ENCODE data around the gene CHST6.
A peak's percentile ranks its signal among the peaks of the same experiment; 100 is the strongest.

CHST6 gene

DNA sequence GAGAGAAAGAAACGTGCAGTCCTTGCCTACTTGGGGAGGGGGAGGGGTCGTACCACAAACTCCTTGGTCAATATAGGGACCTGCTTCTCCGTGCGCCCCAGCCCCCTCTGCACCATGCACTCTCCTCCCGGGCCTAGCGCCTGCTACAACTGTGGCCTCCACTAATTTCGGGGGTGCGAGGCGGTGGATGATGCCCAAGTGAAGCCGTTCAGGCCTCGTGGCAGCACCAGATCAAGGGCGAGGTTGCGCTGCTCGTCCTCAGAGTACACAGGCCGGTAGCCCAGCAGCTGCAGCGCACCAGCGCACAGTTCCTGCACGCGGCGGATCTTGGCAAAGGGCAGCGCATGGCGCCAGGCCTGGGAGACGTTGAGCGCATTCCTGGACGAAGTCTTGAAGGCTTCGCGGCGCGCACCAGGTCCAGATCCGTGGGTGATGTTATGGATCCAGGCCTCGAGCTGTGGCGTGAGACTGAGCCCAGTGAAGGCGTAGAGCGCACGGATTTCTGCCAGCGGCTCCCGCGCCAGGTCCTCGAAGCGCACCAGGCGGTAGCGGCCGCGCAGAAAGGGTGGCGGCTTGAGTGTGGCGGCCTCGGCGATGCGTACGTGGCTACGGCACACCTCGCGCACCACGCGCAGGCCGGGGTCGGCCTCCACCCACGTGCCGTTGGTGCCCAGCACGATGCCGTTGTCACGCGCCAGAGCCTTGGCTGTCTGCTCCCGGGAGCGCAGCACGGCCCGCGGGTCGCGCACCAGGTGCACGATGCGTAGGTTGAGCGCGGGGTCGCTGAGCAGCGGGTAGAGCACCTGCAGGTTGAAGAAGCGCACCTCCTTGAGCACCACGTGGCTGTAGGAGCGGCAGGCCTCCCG lies 16.5 kb downstream of the CHST6 start:
- peaks cover 2% of the 10 kb centered on the region for H3K79me1 ChIP-seq (ENCODE audit: low read depth, low read length)
- H3K4me1 ChIP-seq (ENCODE audit: control insufficient read depth in 2 of 2, insufficient read depth in 1 of 2, low read depth in 1 of 2, low read length in 2 of 2), result no peaks in the 10 kb centered on the region
- peak overlapping the region; percentile 3 for H3K9ac ChIP-seq (ENCODE audit: low read depth, low read length, poor library complexity)
- H3K9me3 ChIP-seq (replicated peaks in 1 of 2; ENCODE audit: control insufficient read depth in 2 of 2, insufficient read depth in 1 of 2, low read depth in 1 of 2, low read length in 2 of 2), result no peaks in the 10 kb centered on the region
- no peaks in the 10 kb centered on the region for H3K27me3 ChIP-seq (ENCODE audit: control insufficient read depth in 3 of 3, insufficient read depth in 3 of 3, low read depth in 1 of 3, low read length in 3 of 3)
- no peak for DNase-seq (ENCODE audit: low spot score)
- H2AK5ac ChIP-seq (ENCODE audit: low read depth, low read length), result no peak overlapping the region
- H3K4me2 ChIP-seq (ENCODE audit: insufficient read depth, low read length, poor library complexity, severe bottlenecking), result no peak overlapping the region
- no peak overlapping the region for H2BK12ac ChIP-seq (ENCODE audit: low read length)
- H2BK120ac ChIP-seq (ENCODE audit: low read depth, low read length), result no peak overlapping the region
- no peak overlapping the region for H4K8ac ChIP-seq (ENCODE audit: low read depth, low read length)
- H3K36me3 ChIP-seq (replicated peaks in 1 of 2; ENCODE audit: control insufficient read depth in 2 of 2, insufficient read depth in 2 of 2, low read length in 2 of 2), result peaks cover 0 to 7% of the 10 kb centered on the region in 2 donors
- H2AFZ ChIP-seq (ENCODE audit: low read length), result no peak overlapping the region
- no peak overlapping the region for H3K27ac ChIP-seq (replicated peaks; ENCODE audit: low read length)
- no peak overlapping the region for H2BK5ac ChIP-seq (ENCODE audit: low read length)
- H3K4me3 ChIP-seq (ENCODE audit: low read length in 2 of 2), result no peak overlapping the region
- H3K4ac ChIP-seq (ENCODE audit: low read length), result no peak overlapping the region
- H2BK15ac ChIP-seq (ENCODE audit: low read length), result no peak overlapping the region
- H3K18ac ChIP-seq (ENCODE audit: low read length), result no peak overlapping the region
- no peak overlapping the region for H3K14ac ChIP-seq (ENCODE audit: low read length)
- H4K91ac ChIP-seq (ENCODE audit: low read depth, low read length, poor library complexity), result no peak overlapping the region
- whole genome bisulfite sequencing, 2 donors (ENCODE audit: extremely low coverage in 2 of 2, insufficient read length in 2 of 2, insufficient replicate concordance in 1 of 2), result no CpG with 5 or more reads among the region's 80 CpGs
- H3K23ac ChIP-seq (ENCODE audit: low read depth, low read length, poor library complexity), result peak overlapping the region; percentile 53

DNA sequence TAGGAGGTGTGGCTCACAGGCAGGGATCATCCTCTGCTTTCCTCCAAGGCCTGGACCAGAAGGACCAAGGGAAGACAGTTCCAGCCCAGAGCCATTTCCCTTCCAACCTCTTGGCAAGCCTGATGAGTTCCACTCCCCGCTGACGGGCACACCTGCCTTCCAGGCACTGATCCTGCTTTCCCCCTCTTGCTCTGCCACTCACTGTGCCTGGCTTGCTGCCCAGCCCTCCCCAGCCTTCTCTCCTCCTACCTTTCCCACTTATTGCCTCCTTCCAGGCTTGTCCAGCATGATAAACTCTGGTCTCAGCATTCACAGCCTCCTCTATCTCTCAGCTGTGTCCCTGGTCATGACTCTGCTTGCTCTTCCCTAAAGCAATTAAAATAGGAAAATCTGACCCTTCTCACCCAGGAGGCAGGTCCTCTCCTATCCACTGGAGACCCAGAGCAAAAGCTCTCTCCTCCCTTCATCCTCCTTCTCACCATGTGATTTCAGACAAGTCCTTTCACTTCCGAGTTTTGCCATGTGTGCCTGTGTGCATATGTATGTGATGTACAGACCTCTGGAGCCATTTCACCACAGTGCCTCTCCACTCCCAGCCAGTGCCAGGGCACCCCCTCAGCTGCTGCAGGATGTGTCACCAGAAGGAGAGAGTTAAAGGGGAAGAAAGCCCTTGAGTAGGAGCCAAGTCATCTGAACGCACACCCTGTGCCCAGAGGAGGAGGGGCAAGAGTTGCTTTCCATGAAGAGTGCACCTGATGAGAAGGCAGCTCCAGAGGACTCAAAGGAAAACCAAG lies 17.4 kb downstream of the CHST6 start:
- DNase-seq (ENCODE audit: low spot score), result no peak
- no CpG with 5 or more reads among the region's 4 CpGs for WGBS, 2 donors (ENCODE audit: extremely low coverage in 2 of 2, insufficient read length in 2 of 2, insufficient replicate concordance in 1 of 2)
- Histone ChIP-seq H4K8ac (ENCODE audit: low read depth, low read length) (no peak overlapping the region), H3K9me3 (replicated peaks in 1 of 2; ENCODE audit: control insufficient read depth in 2 of 2, insufficient read depth in 1 of 2, low read depth in 1 of 2, low read length in 2 of 2) (no peaks in the 10 kb centered on the region), H3K27ac (replicated peaks; ENCODE audit: low read length) (no peak overlapping the region), H3K18ac (ENCODE audit: low read length) (no peak overlapping the region), H2BK15ac (ENCODE audit: low read length) (no peak overlapping the region), H3K4me2 (ENCODE audit: insufficient read depth, low read length, poor library complexity, severe bottlenecking) (no peak overlapping the region), H2AK5ac (ENCODE audit: low read depth, low read length) (no peak overlapping the region), H3K27me3 (ENCODE audit: control insufficient read depth in 3 of 3, insufficient read depth in 3 of 3, low read depth in 1 of 3, low read length in 3 of 3) (no peaks in the 10 kb centered on the region), H3K14ac (ENCODE audit: low read length) (no peak overlapping the region), H3K23ac (ENCODE audit: low read depth, low read length, poor library complexity) (peak overlapping the region; percentile 23), H3K9ac (ENCODE audit: low read depth, low read length, poor library complexity) (no peak overlapping the region), H2BK12ac (ENCODE audit: low read length) (no peak overlapping the region), H3K4me1 (ENCODE audit: control insufficient read depth in 2 of 2, insufficient read depth in 1 of 2, low read depth in 1 of 2, low read length in 2 of 2) (no peaks in the 10 kb centered on the region), H2AFZ (ENCODE audit: low read length) (no peak overlapping the region), H4K91ac (ENCODE audit: low read depth, low read length, poor library complexity) (no peak overlapping the region), H3K4me3 (ENCODE audit: low read length in 2 of 2) (no peak overlapping the region), H2BK120ac (ENCODE audit: low read depth, low read length) (no peak overlapping the region), H3K36me3 (replicated peaks in 1 of 2; ENCODE audit: control insufficient read depth in 2 of 2, insufficient read depth in 2 of 2, low read length in 2 of 2) (peaks cover 0 to 7% of the 10 kb centered on the region in 2 donors), H3K79me1 (ENCODE audit: low read depth, low read length) (peaks cover 2% of the 10 kb centered on the region), H3K4ac (ENCODE audit: low read length) (no peak overlapping the region), H2BK5ac (ENCODE audit: low read length) (no peak overlapping the region)

DNA sequence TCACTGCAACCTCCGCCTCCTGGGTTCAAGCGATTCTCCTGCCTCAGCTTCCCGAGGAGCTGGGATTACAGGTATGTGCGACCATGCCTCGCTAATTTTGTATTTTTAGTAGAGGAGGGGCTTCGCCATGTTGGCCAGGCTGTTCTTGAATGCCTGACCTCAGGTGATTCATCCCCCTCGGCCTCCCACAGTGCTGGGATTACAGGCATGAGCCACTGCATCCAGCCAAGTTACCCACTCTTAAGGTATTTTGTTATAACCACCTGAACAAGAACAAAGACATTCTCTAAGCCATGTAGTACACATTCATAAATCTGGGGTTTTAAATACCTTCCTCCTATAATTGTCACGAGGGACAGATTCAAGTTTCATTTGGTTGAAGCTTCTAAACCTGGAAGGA lies 18.4 kb downstream of the CHST6 start:
- no peaks in the 10 kb centered on the region for H3K27me3 ChIP-seq (ENCODE audit: control insufficient read depth in 3 of 3, insufficient read depth in 3 of 3, low read depth in 1 of 3, low read length in 3 of 3)

DNA sequence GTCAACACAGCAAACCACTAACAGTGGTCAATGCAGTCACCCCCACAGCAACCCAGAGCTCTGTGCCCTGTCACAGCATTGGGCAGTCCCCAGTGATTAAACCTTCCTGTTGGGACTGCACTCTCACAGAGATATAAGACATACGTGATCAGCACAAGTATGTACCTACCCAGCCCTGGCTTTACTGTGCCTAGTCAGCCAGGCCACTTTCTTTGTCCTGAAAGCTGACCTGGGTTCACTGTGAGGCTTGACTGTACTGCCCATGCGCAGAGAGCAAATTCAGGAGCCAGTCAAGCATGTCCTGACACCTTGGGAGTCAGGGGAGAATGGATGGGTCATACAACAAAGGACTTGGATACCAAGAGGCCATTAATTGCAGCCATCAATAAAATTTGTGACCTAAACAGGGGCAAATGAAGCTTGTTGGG lies 19.8 kb downstream of the CHST6 start:
- Histone ChIP-seq H3K36me3 (replicated peaks in 1 of 2; ENCODE audit: control insufficient read depth in 2 of 2, insufficient read depth in 2 of 2, low read length in 2 of 2) (peaks cover 0 to 6% of the 10 kb centered on the region in 2 donors), H2AK5ac (ENCODE audit: low read depth, low read length) (no peak overlapping the region), H3K4ac (ENCODE audit: low read length) (no peak overlapping the region), H3K27ac (replicated peaks; ENCODE audit: low read length) (no peak overlapping the region), H2BK120ac (ENCODE audit: low read depth, low read length) (no peak overlapping the region), H3K9ac (ENCODE audit: low read depth, low read length, poor library complexity) (no peak overlapping the region), H2AFZ (ENCODE audit: low read length) (no peak overlapping the region), H3K27me3 (ENCODE audit: control insufficient read depth in 3 of 3, insufficient read depth in 3 of 3, low read depth in 1 of 3, low read length in 3 of 3) (no peaks in the 10 kb centered on the region), H2BK12ac (ENCODE audit: low read length) (no peak overlapping the region), H3K4me1 (ENCODE audit: control insufficient read depth in 2 of 2, insufficient read depth in 1 of 2, low read depth in 1 of 2, low read length in 2 of 2) (no peaks in the 10 kb centered on the region), H3K18ac (ENCODE audit: low read length) (no peak overlapping the region), H3K4me2 (ENCODE audit: insufficient read depth, low read length, poor library complexity, severe bottlenecking) (no peak overlapping the region), H4K8ac (ENCODE audit: low read depth, low read length) (no peak overlapping the region), H4K91ac (ENCODE audit: low read depth, low read length, poor library complexity) (no peak overlapping the region), H3K9me3 (replicated peaks in 1 of 2; ENCODE audit: control insufficient read depth in 2 of 2, insufficient read depth in 1 of 2, low read depth in 1 of 2, low read length in 2 of 2) (no peaks in the 10 kb centered on the region), H3K4me3 (ENCODE audit: low read length in 2 of 2) (peak overlapping the region in 1 of 2 donors; percentile 43), H3K14ac (ENCODE audit: low read length) (no peak overlapping the region), H3K23ac (ENCODE audit: low read depth, low read length, poor library complexity) (no peak overlapping the region), H2BK15ac (ENCODE audit: low read length) (no peak overlapping the region), H2BK5ac (ENCODE audit: low read length) (no peak overlapping the region), H3K79me1 (ENCODE audit: low read depth, low read length) (peaks cover 2% of the 10 kb centered on the region)
- DNase-seq (ENCODE audit: low spot score), result no peak
- WGBS, 2 donors (ENCODE audit: extremely low coverage in 2 of 2, insufficient read length in 2 of 2, insufficient replicate concordance in 1 of 2), result no CpG with 5 or more reads among the region's 2 CpGs

More for the DNA sequence above, 18.4 kb downstream of the CHST6 start:
- WGBS, 2 donors (ENCODE audit: extremely low coverage in 2 of 2, insufficient read length in 2 of 2, insufficient replicate concordance in 1 of 2), result no CpG with 5 or more reads among the region's 8 CpGs
- no peak overlapping the region for H2BK5ac ChIP-seq (ENCODE audit: low read length)
- H3K23ac ChIP-seq (ENCODE audit: low read depth, low read length, poor library complexity), result no peak overlapping the region
- H3K4me1 ChIP-seq (ENCODE audit: control insufficient read depth in 2 of 2, insufficient read depth in 1 of 2, low read depth in 1 of 2, low read length in 2 of 2), result no peaks in the 10 kb centered on the region
- H3K4me2 ChIP-seq (ENCODE audit: insufficient read depth, low read length, poor library complexity, severe bottlenecking), result no peak overlapping the region
- H4K91ac ChIP-seq (ENCODE audit: low read depth, low read length, poor library complexity), result no peak overlapping the region
- peaks cover 2% of the 10 kb centered on the region for H3K79me1 ChIP-seq (ENCODE audit: low read depth, low read length)
- H3K14ac ChIP-seq (ENCODE audit: low read length), result no peak overlapping the region
- H4K8ac ChIP-seq (ENCODE audit: low read depth, low read length), result no peak overlapping the region
- no peak overlapping the region for H3K4ac ChIP-seq (ENCODE audit: low read length)
- no peak for DNase-seq (ENCODE audit: low spot score)
- H3K4me3 ChIP-seq (ENCODE audit: low read length in 2 of 2), result no peak overlapping the region
- H2BK12ac ChIP-seq (ENCODE audit: low read length), result no peak overlapping the region
- H3K9ac ChIP-seq (ENCODE audit: low read depth, low read length, poor library complexity), result no peak overlapping the region
- no peak overlapping the region for H2BK120ac ChIP-seq (ENCODE audit: low read depth, low read length)
- H3K36me3 ChIP-seq (replicated peaks in 1 of 2; ENCODE audit: control insufficient read depth in 2 of 2, insufficient read depth in 2 of 2, low read length in 2 of 2), result peaks cover 0 to 7% of the 10 kb centered on the region in 2 donors
- no peak overlapping the region for H2BK15ac ChIP-seq (ENCODE audit: low read length)
- H3K18ac ChIP-seq (ENCODE audit: low read length), result no peak overlapping the region
- H2AFZ ChIP-seq (ENCODE audit: low read length), result no peak overlapping the region
- no peaks in the 10 kb centered on the region for H3K9me3 ChIP-seq (replicated peaks in 1 of 2; ENCODE audit: control insufficient read depth in 2 of 2, insufficient read depth in 1 of 2, low read depth in 1 of 2, low read length in 2 of 2)
- no peak overlapping the region for H3K27ac ChIP-seq (replicated peaks; ENCODE audit: low read length)
- H2AK5ac ChIP-seq (ENCODE audit: low read depth, low read length), result no peak overlapping the region

Measured in neuronal stem cell (in vitro differentiated cells).